K562 (cell line): ENCODE measurements around the gene SDCCAG8. TPM values are rescaled to one million over a fixed set of nuclear protein-coding genes. Genes with fewer than 3 reads are reported as not detected.

ENCODE experiments used
- ATAC-seq: fragments of 200-7000 bp; cut with Tn5 transposase; 3 replicates; pipeline ENCODE4 v1.9.1; 2020; ENCODE audit warnings: moderate library complexity
- BruUV-seq: library from RNA; stranded (reverse); fragments of 400-500 nt; replicated peaks from 2 replicates; lab custom pipeline; 2021; lab: Mats Ljungman, UMichigan
- CTCF ChIA-PET: fragments of 300-600 bp; formaldehyde crosslinking; extraction: SDS; loops from one replicate; lab custom pipeline; 2021; ENCODE audit warnings: low intra/inter-chr PET ratio; lab: Yijun Ruan, JAX
- POLR2A ChIA-PET: fragments of 300-600, 350-650 bp; sonication (Branson Sonifier 250); formaldehyde crosslinking; extraction: SDS; loops from one replicate; lab custom pipeline; 2021; ENCODE audit warnings: antibody characterized with exemption, inconsistent platforms; lab: Yijun Ruan, JAX
- DNase-seq, 4 experiments: peaks; one replicate each; pipeline versions ENCODE4 v3.0.0 to v3.0.0-alpha.2; 2011 to 2018; ENCODE audit warnings: low spot score in 3 of 4, mixed read lengths in 3 of 4; ENCODE audit errors: extremely low read depth in 1 of 4
- FAIRE-seq: peaks from 2 replicates; lab custom pipeline; 2011; peaks lifted over from hg19 to GRCh38; lab: Jason Lieb, UNC
- H2AFZ ChIP-seq: 2 replicates; pipeline ENCODE4 v1.6.0; 2011; ENCODE audit warnings: low read depth, low read length, control low read depth, inconsistent platforms
- H3K27ac ChIP-seq: fragments of 200-600 bp; 3 replicates; pipeline ENCODE4 v1.8.0; 2011; ENCODE audit warnings: low read depth, mild to moderate bottlenecking, control low read depth, inconsistent platforms, low read length, moderate library complexity, mixed read lengths; ENCODE audit errors: extremely low read depth
- H3K27me3 ChIP-seq, 2 experiments: fragments of 300-600 bp in 1 of 2; 2 replicates in 1 of 2; 3 replicates in 1 of 2; pipeline versions ENCODE4 v1.6.0 to v1.8.0; 2011; ENCODE audit warnings: inconsistent platforms in 2 of 2, low read length in 2 of 2, mild to moderate bottlenecking in 1 of 2, mixed read lengths in 1 of 2, moderate library complexity in 1 of 2; ENCODE audit not compliant: control insufficient read depth in 2 of 2, insufficient read depth in 2 of 2
- H3K36me3 ChIP-seq: fragments of 300-600 bp; 3 replicates; pipeline ENCODE4 v1.8.0; 2011; ENCODE audit warnings: mild to moderate bottlenecking, low read length, inconsistent platforms; ENCODE audit not compliant: control insufficient read depth, insufficient read depth
- H3K4me1 ChIP-seq, 2 experiments: fragments of 200-600 bp in 1 of 2; replicated peaks in 1 of 2; 2 replicates in 1 of 2; 3 replicates in 1 of 2; pipeline versions ENCODE4 v1.5.1 to v1.8.0; 2011; ENCODE audit warnings: inconsistent platforms in 2 of 2, low read length in 2 of 2, mild to moderate bottlenecking in 1 of 2, mixed read lengths in 1 of 2, moderate library complexity in 1 of 2; ENCODE audit not compliant: control insufficient read depth in 2 of 2, insufficient read depth in 2 of 2
- H3K4me2 ChIP-seq: 2 replicates; pipeline ENCODE4 v1.6.1; 2011; ENCODE audit warnings: low read length, control low read depth, inconsistent platforms, mixed read lengths; ENCODE audit not compliant: insufficient read depth
- H3K4me3 ChIP-seq: fragments of 200-600 bp; sonication (generic), shearing (Covaris generic); 2 replicates; pipeline ENCODE4 v1.5.1; 2016; ENCODE audit warnings: control low read depth, inconsistent platforms
- H3K79me2 ChIP-seq: fragments of 200-600 bp; 3 replicates; pipeline ENCODE4 v1.8.0; 2011; ENCODE audit warnings: low read length, inconsistent platforms; ENCODE audit not compliant: control insufficient read depth, insufficient read depth
- H3K9ac ChIP-seq, 2 experiments: 2 replicates each; pipeline versions ENCODE4 v1.6.0 to v1.6.1; 2011; ENCODE audit warnings: low read depth in 2 of 2, low read length in 2 of 2, control low read depth in 1 of 2, inconsistent platforms in 1 of 2, mild to moderate bottlenecking in 1 of 2, mixed read lengths in 1 of 2; ENCODE audit not compliant: insufficient read depth in 1 of 2
- H3K9me1 ChIP-seq: one replicate; pipeline ENCODE4 v1.6.0; 2011; ENCODE audit warnings: inconsistent platforms, mild to moderate bottlenecking, low read length, moderate library complexity; ENCODE audit not compliant: control insufficient read depth, insufficient read depth
- H3K9me3 ChIP-seq: replicated peaks from 2 replicates; pipeline ENCODE4 v1.5.1; 2011; ENCODE audit warnings: low read depth, low read length, inconsistent platforms; ENCODE audit not compliant: control insufficient read depth, insufficient read depth
- H4K20me1 ChIP-seq: replicated peaks from 2 replicates; pipeline ENCODE4 v1.6.1; 2011; ENCODE audit warnings: low read length, inconsistent platforms, mixed read lengths; ENCODE audit not compliant: control insufficient read depth, insufficient read depth
- ARNT ChIP-seq, 2 experiments: fragments of 450-650 bp; IDR thresholded peaks; 2 replicates each; pipeline ENCODE4 v1.6.1; 2016; ENCODE audit warnings: mild to moderate bottlenecking in 1 of 2
- ESRRA ChIP-seq: fragments of 450-650 bp; IDR thresholded peaks from 2 replicates; pipeline ENCODE4 v1.6.1; 2014; ENCODE audit warnings: low read depth, mild to moderate bottlenecking, moderate library complexity, borderline replicate concordance
- HMGN3 ChIP-seq: IDR thresholded peaks from 2 replicates; pipeline ENCODE4 v1.6.1; 2011; ENCODE audit warnings: borderline replicate concordance, low read depth, mild to moderate bottlenecking, mixed read lengths, low read length; ENCODE audit not compliant: insufficient read length; ENCODE audit errors: extremely low read depth
- NELFE ChIP-seq: IDR thresholded peaks from 2 replicates; pipeline ENCODE4 v1.6.1; 2011; ENCODE audit warnings: mild to moderate bottlenecking; ENCODE audit not compliant: insufficient read depth, insufficient read length
- NR2F6 ChIP-seq: fragments of 450-650 bp; formaldehyde crosslinking; IDR thresholded peaks from 2 replicates; pipeline ENCODE4 v1.4.0; 2020; ENCODE audit warnings: mild to moderate bottlenecking
- XRCC3 ChIP-seq: fragments of 450-650 bp; IDR thresholded peaks from 2 replicates; pipeline ENCODE4 v1.6.1; 2017; ENCODE audit warnings: mild to moderate bottlenecking, moderate library complexity
- ZNF274 ChIP-seq: IDR thresholded peaks from 2 replicates; pipeline ENCODE4 v1.6.1; 2011; ENCODE audit warnings: low read depth, mild to moderate bottlenecking, low read length, moderate library complexity, borderline replicate concordance
- WGBS: fragments of 100-300 bp; shearing (Covaris generic); methylation state at CpG from one replicate; pipeline ENCODE4 v1.1.6; 2016; ENCODE audit warnings: low coverage, mixed read lengths; ENCODE audit not compliant: insufficient coverage; ENCODE audit errors: missing lambda C conversion rate; 5-methylcytosine and 5-hydroxymethylcytosine counted together
- in situ Hi-C: fragments of 300-500 bp; cut with MboI; formaldehyde crosslinking; loops from 4 replicates; pipeline ENCODE4 v1.15.0; 2018; ENCODE audit warnings: inconsistent platforms, mixed read lengths
- intact Hi-C: fragments of 100-400 bp; cut with micrococcal nuclease; formaldehyde crosslinking; loops from 2 replicates; pipeline ENCODE4 v1.14.2; 2022
- polyA plus RNA-seq, 8 experiments: library from polyadenylated mRNA; depleted of rRNA in 4 of 8; stranded (reverse) in 5 of 8; unstranded in 3 of 8; fragments of >200 nt; fragmentation: Nextera tagmentation in 2 of 8; fragmentation: Illumina TruSeq in 1 of 8; extraction: Ambion mirVana in 2 of 8; extraction: Trizol in 1 of 8; gene quantifications; 2 replicates each; pipeline versions ENCODE4 v1.2.1 to v1.2.3, GENCODE V29; 2011 to 2014; ENCODE audit warnings: inconsistent platforms in 1 of 8, missing spikeins in 1 of 8
- total RNA-seq, 7 experiments: library from RNA; depleted of rRNA in 6 of 7; stranded (reverse); fragments of >200 nt in 6 of 7; fragmentation: Illumina TruSeq in 2 of 7; extraction: Trizol in 2 of 7; gene quantifications; 2 replicates each; pipeline versions ENCODE4 v1.2.1 to v1.2.3, GENCODE V29; 2011 to 2021; ENCODE audit warnings: low replicate concordance in 1 of 7
- TF ChIP-seq, protein P1 (sequence below), 3 experiments: fragments of 200-800 bp in 1 of 3; fragments of 250-450 bp in 1 of 3; fragments of 450-650 bp in 1 of 3; sonication (Bioruptor Pico) in 1 of 3; sonication (Bioruptor generic) in 1 of 3; formaldehyde crosslinking in 1 of 3; IDR thresholded peaks; 2 replicates each; pipeline versions ENCODE4 v1.6.1 to v1.8.0; 2016 to 2022; ENCODE audit warnings: mild to moderate bottlenecking in 2 of 3, missing genetic modification characterization in 2 of 3, missing compliant biosample characterization in 1 of 3, moderate library complexity in 1 of 3
- TF ChIP-seq, protein P2 (sequence below): fragments of 200-400 bp; formaldehyde crosslinking; IDR thresholded peaks from 2 replicates; pipeline ENCODE4 v1.6.1; 2017; ENCODE audit warnings: mild to moderate bottlenecking, low read depth, low read length, moderate library complexity
- TF ChIP-seq, protein P3 (sequence below): fragments of 250-450 bp; sonication (Bioruptor Pico); IDR thresholded peaks from 2 replicates; pipeline ENCODE4 v1.8.0; 2021; ENCODE audit warnings: borderline replicate concordance, mild to moderate bottlenecking, moderate library complexity; ENCODE audit not compliant: poor library complexity, severe bottlenecking
- TF ChIP-seq, protein P4 (sequence below): sonication (generic); formaldehyde crosslinking; IDR thresholded peaks from 2 replicates; pipeline ENCODE4 v1.8.0; 2022; ENCODE audit warnings: mild to moderate bottlenecking, low read depth, missing genetic modification reagents

The SDCCAG8 gene
- total and polyA plus RNA-seq, 9 of the 15 experiments (the other 6 are each of a cell fraction or from before 2014, with no cell fraction given), result 17.9 to 36.7 (median 25.4) TPM

DNA sequence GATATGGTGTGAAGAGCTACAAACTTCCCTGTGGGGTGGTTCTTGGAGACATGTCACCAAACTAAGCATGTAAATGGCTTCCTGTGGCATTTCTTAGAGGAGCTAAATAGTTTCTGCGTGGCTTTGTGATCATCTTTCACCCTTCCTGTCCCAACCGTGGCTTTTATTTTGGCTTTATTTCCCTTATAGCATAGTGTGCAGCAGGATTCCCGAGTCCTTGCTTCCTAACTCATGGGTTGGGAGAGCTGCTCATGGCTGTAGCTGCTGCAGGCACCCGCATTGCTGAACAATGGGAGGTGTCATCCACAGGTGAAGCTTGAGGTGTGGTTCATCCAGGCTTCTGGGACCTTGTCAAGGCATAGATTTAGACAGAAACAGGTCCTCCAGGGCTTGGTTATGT, 192.0 kb downstream of the SDCCAG8 start:
- FAIRE-seq (no peak), ATAC-seq (no peak), DNase-seq (no peak)
- ChIA-PET CTCF (no interaction called here), POLR2A (interaction anchor here (0.7 kb wide), 1 partner anchor 16 kb away, joined by 3 read pairs; no protein-coding TSS in a partner anchor)
- no peaks in the 10 kb centered on the region for H3K79me2 ChIP-seq
- peak overlapping the region; percentile 75 for H2AFZ ChIP-seq
- H3K27me3 ChIP-seq, result no peaks in the 10 kb centered on the region
- peak overlapping the region; percentile 58 for H3K4me2 ChIP-seq
- H3K27ac ChIP-seq, result peak overlapping the region; percentile 32; the same call in 2 of the 3 replicates
- no peak overlapping the region for H3K4me3 ChIP-seq
- in situ Hi-C loops (no loop called here), intact Hi-C loops (no loop called here)
- H4K20me1 ChIP-seq, result no peaks in the 10 kb centered on the region
- TF ChIP-seq, protein P1, sequence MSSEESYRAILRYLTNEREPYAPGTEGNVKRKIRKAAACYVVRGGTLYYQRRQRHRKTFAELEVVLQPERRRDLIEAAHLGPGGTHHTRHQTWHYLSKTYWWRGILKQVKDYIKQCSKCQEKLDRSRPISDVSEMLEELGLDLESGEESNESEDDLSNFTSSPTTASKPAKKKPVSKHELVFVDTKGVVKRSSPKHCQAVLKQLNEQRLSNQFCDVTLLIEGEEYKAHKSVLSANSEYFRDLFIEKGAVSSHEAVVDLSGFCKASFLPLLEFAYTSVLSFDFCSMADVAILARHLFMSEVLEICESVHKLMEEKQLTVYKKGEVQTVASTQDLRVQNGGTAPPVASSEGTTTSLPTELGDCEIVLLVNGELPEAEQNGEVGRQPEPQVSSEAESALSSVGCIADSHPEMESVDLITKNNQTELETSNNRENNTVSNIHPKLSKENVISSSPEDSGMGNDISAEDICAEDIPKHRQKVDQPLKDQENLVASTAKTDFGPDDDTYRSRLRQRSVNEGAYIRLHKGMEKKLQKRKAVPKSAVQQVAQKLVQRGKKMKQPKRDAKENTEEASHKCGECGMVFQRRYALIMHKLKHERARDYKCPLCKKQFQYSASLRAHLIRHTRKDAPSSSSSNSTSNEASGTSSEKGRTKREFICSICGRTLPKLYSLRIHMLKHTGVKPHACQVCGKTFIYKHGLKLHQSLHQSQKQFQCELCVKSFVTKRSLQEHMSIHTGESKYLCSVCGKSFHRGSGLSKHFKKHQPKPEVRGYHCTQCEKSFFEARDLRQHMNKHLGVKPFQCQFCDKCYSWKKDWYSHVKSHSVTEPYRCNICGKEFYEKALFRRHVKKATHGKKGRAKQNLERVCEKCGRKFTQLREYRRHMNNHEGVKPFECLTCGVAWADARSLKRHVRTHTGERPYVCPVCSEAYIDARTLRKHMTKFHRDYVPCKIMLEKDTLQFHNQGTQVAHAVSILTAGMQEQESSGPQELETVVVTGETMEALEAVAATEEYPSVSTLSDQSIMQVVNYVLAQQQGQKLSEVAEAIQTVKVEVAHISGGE (CRISPR knock-in tag; IDR thresholded peaks at IDR 0.05), result no peak
- no peak for TF ChIP-seq ZNF274
- TF ChIP-seq, protein P2, sequence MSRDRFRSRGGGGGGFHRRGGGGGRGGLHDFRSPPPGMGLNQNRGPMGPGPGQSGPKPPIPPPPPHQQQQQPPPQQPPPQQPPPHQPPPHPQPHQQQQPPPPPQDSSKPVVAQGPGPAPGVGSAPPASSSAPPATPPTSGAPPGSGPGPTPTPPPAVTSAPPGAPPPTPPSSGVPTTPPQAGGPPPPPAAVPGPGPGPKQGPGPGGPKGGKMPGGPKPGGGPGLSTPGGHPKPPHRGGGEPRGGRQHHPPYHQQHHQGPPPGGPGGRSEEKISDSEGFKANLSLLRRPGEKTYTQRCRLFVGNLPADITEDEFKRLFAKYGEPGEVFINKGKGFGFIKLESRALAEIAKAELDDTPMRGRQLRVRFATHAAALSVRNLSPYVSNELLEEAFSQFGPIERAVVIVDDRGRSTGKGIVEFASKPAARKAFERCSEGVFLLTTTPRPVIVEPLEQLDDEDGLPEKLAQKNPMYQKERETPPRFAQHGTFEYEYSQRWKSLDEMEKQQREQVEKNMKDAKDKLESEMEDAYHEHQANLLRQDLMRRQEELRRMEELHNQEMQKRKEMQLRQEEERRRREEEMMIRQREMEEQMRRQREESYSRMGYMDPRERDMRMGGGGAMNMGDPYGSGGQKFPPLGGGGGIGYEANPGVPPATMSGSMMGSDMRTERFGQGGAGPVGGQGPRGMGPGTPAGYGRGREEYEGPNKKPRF, result no peak
- no peak for TF ChIP-seq NELFE
- TF ChIP-seq, protein P3, sequence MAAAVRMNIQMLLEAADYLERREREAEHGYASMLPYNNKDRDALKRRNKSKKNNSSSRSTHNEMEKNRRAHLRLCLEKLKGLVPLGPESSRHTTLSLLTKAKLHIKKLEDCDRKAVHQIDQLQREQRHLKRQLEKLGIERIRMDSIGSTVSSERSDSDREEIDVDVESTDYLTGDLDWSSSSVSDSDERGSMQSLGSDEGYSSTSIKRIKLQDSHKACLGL, result no peak
- TF ChIP-seq ARNT (IDR thresholded peaks at IDR 0.05), result no peak
- no peak for TF ChIP-seq XRCC3
- TF ChIP-seq ESRRA, result no peak
- TF ChIP-seq NR2F6, result no peak
- no peak for TF ChIP-seq HMGN3
- TF ChIP-seq, protein P4, sequence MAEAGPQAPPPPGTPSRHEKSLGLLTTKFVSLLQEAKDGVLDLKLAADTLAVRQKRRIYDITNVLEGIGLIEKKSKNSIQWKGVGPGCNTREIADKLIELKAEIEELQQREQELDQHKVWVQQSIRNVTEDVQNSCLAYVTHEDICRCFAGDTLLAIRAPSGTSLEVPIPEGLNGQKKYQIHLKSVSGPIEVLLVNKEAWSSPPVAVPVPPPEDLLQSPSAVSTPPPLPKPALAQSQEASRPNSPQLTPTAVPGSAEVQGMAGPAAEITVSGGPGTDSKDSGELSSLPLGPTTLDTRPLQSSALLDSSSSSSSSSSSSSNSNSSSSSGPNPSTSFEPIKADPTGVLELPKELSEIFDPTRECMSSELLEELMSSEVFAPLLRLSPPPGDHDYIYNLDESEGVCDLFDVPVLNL (CRISPR knock-in tag), result no peak
- H3K9me1 ChIP-seq, result no peaks in the 10 kb centered on the region
- H3K4me1 ChIP-seq, result peaks cover 0 to 33% of the 10 kb centered on the region in 2 experiments; a peak in 2 of 5 replicates
- BruUV-seq, result no TSS peak
- no peaks in the 10 kb centered on the region for H3K36me3 ChIP-seq
- 37% methylated on average over 4 of the region's 4 CpGs for WGBS
- H3K9ac ChIP-seq, result no peak overlapping the region
- H3K9me3 ChIP-seq, result no peaks in the 10 kb centered on the region
